ENCODE data around the gene CASQ1.

CASQ1 gene

DNA sequence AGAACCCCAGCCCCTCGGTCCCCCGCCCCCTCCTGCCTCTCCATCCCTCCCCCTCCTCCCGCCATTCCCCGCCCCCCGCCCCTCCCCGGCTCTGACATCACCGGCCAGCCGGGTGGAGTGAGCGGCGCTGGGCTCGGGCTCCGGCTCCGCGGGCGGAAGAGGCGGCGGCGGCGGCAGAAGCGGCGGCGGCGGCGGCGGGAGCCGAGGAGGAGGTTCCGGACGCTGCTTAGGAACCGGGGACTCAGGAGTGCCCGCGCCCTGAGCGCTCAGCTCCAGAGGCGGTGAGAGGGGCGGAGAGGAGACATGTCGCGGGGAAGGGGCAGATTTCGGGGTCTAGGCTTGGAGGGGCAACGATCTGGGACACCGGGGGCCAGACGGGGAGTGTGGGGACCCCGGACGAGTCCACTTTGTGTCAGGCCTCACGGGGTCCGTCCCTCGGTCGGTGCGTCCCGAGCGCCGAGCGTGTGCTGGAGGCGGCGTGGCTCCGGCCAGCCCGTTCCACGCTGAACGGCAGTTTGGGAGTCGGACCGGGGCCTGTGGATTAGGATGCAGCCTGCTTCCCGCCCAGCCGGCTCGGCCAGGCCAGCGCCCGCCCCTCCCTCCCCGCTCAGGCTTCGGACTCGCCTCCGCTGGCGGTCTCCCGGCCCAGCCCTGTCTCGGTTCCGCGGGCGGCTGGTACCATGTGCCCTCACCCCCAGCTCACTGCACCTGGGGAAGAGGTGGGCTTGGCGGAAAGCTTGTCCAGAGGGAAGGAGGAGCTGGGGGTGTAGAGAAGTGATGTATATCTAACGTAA, 15.1 kb downstream of the CASQ1 start, which contains the start of gene PEA15:
Gene PEA15, plus strand, starts transcription at position 143 of the 794 bp plus-strand sequence. CDS start 6,161 bp downstream, outside the sequence.
- DNase-seq = no peak

DNA sequence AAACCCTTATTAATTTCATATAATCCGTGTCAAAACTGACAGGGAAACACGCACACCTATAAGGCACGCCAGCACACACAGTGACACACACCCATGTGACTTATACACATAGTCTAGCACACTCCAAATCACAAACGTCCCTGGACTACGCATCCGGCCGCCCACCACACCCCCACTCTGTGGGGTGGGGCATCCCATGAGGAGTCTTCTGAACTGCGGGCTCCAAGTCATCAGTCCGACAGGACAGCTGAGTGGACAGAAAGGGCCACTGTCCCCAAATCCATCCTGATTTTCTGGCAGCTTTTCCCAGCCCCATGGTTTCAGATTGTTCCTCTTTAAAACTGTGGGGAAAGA, 15.6 kb downstream of the CASQ1 start:
- no peak for DNase-seq

DNA sequence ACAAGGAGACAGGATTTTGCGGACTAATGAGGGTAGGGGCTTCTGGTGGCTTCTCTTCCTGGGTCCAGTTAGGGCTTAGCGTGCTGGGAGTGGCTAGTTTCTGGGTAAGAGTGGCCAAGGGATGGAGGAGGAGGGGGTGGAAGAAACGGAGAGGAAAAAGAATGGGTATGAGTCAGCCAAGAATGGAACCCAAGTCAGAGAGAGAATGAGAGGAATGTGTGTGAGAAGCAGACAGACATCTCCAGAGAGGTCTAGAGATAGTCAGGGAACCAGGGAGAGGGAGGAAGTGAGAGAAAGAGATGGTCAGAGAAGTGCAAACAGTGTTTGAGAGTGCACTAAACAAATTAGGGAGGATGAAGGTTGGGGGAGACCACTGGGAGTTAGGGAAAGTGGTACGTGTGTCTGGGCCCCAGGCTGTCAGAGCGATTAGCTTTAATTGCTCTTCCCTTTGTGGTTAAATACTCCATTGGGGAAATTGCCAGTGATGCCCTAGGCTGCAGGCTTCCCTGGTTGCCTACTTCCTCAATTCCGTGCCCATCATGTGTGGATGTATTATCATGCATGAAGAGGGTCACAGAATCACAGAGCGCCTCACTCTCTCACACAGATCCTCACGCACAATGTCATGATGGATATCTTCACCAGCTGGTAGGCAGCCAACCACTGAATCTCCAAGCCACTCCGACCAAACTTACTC, 16.2 kb downstream of the CASQ1 start:
- DNase-seq = no peak

GRCh38 chr1:160207118-160207650, 16.8 kb downstream of the CASQ1 start:
- DNase-seq = no peak

- DNase-seq = no peak
These were observed 17.6 kb downstream of the CASQ1 start for GRCh38 chr1:160207771-160208556.

- no peak for DNase-seq
These were observed 18.4 kb downstream of the CASQ1 start for GRCh38 chr1:160208557-160209320.

DNA sequence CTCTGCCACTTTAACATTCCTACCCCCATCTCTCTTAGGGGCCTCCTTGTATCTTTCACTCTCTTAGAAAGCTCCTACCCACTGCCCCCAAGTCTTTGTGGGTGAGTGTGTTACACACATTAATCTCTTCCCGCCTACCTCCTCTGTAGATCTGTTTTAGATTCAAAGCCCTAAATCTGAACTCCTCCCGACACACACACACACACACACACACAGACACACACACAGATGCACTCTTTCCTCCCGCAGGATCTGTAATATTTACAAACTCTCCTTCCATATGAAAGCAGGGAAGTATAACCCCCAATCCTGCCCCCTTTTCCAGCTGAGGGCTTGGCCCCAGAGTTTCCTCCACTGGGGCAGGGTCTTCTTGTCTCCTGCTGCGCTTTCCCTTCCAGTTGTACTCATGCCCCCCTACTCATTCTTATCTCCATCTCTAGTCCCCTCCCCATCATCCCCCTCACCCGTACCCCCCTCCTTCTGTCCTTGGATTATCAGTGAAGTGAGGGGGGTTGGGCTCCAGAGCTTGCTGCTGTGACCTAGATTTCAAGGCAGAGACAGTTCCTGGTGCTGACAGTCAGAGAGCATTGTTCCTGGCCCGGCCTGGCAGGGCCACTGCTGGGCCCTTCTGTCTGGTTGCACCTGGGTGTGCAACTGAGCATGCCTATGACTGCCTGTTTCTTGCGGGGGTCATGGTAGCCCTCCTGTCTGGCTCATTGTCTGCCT, 19.1 kb downstream of the CASQ1 start:
- DNase-seq = no peak

DNA sequence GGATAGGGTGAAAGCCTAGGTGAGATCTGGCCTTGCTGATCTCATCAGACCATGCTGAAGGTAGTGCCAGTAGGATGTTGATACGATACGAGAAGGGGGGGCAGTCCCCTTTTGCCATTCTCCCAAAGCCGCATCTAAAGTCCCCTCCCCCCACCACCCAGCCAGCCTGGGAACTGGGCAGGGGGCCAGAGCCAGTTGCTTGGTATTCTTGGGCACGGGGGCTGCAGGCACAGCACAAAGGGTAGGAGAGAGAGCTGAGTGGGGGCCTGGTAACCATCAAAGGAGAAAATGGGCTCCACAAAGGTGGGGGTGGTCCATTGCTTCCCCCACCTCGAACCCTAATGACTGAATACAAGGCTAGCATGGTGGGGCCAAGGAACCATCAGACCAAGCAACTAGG, 20.2 kb downstream of the CASQ1 start:
- no peak for DNase-seq

GRCh38 chr1:160211046-160211790, 20.8 kb downstream of the CASQ1 start:
- DNase-seq = no peak

- DNase-seq = no peak
These were observed 24.2 kb downstream of the CASQ1 start for GRCh38 chr1:160214481-160215140.

DNA sequence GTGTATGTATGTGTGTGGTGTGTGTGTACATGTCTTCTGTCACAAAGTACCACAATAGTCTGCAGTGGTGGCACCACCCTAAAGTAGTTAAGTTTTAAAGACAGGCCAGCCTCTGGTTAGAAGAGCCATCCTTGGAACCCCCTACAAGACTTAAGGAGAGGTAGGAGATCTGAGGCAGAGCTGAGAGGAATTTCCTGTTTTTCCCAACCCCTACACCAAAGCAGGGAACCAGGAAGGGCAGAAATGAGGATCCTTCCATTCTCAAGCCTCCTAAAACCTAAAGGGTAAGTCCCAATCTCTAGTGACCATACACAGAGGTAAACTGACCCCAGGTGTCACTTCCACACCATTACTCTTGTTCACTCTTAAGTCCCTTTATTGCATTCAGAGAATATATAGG, 25.9 kb downstream of the CASQ1 start:
- DNase-seq = no peak

DNA sequence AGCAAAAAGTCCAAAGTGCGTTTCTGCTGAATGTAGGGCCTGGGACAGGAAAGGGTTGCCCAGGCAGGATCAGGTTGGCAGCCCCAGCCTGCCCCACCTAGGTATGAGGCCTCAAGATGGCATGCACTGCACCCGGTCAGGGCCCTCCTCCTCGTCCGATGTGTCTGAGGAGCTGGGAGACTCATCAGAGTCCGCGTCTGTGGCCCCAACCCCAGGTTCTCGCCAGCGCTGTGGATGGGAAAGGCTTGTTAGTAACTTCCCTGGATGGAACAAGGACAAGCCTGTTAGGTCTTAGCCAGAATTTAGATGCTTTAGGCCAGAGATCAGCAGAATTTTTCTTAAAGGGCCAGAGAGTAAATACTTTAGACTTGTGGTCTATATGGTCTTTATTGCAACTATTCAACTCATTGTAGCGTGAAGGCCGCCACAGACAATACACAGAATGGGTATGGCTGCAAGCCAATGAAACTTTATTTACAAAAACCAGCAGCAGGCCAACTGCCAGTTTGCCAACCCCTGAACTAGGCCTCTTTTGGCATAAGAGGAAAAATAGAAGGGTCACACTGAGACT, 27.2 kb downstream of the CASQ1 start:
- no peak for DNase-seq

DNA sequence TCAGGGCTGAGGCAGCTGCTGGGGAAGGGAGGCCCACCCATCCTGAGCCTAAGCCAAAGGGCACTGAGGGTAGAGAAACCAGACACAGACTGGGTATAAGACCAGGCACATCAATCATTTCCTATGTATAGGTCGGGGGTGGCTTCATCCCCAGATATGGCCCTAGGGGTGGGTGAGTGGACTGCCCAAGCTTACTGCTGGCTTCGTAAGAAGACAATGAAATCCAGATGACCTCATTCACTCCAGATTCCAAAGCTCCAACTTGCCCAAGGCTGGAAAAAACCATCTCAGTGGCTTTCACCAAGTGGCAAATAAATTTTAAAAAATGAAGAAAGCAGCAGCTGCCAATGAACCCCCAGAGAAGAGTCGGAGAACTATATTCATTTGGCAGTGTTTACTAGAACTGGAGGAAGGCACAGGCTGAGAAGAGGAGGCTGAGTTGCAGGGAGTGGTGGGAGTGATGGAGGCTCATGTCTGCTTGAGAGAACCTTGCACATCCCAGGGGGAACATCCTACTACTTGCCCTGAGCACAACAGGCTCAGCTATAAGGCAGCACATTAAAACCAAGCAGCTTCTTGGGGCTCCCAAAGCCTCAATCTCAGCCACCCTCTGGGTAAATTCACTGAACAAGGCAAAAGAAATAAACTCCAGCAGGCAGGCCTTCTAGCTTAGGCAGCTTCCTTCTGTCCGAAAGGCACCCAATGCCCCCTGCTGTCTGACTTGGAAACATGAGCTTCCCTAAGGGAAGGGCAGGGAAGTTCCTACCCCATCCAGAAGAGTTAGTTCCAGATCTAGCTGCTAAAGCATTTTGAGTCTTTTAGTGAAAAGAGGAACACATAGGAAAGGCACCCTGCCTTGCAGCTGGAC, 28.9 kb downstream of the CASQ1 start:
- DNase-seq = no peak

- DNase-seq = no peak
These were observed 29.9 kb downstream of the CASQ1 start for GRCh38 chr1:160220301-160220700.

DNA sequence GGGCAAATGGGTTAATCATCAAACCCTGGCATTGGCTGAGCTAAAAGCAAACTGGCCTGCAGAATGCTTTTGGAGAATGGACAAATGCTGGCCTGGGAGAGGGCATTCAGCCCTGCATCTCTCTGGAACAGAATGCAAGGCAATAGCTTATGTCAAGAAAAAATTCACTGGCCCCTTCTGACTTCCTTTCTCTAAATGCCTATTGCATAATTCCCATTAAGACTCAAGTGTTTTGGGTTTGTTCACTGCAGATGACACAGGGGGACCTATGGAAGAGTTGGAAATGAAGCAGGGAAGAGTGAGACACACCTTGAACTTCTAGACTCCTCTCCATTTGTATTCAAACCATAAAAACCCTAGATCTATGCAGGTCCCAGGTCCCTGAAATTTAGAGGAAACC, 30.7 kb downstream of the CASQ1 start:
- DNase-seq = no peak

- no peak for DNase-seq
These were observed 32.2 kb downstream of the CASQ1 start for GRCh38 chr1:160222546-160222945.

DNA sequence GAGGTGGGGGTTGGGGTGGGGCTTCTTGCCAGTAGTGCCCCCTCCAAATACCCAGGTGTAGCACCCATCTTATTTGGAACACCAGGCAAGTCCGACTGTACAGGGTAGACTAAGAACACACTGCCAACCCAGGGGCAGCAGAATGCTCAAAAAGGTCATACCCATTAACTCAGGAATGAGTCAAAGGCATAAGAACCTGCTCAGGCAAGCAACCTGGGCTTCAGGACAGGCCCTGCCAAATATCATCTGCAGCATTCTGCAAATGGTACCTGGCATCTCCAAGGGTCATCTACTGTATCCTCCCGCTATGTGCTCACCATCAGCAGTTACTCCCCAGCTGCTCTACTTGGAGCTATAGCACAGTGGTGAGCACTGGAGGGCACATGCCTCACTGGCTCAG, 34.2 kb downstream of the CASQ1 start:
- no peak for DNase-seq

DNA sequence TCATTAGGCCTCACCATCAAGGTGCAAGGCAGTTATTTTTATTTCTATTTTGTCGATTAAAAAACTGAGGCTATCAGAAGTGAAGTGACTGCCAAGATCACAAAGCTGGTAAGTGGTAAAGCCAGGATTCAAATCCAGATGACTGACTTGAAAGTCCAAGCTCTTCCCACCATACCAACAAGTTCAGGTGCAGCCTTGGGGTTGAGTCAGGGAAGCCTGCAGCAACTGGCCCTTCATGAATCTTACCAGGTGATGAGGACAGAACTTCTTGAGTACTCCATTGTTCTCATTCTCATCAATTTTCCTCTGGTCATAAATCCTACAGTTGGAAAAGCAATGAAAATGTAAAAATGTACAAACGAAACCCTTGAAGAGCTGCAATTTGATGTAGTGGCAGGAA, 35.0 kb downstream of the CASQ1 start:
- DNase-seq = no peak

DNA sequence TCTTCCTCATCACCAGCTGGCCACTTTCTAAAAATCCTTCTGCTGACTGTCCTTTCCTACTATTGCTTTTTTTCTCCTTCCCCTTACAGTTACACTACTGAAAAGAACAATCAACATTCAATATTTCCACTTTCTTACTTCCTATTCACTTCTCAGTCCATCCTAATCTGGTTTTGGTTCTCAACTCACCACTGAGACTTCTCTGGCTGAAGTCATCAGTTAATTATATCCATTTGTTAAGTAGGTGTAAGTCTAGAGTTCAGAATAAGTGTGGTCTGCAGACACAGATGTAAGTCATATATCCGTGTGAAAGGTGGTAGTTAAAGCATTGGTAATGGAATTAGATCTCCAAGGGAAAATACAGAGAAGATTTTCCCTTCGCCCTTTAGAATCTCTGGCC, 36.2 kb downstream of the CASQ1 start:
- no peak for DNase-seq

Data from NCI-H1417 treated with DMSO at 0.1 percent for 48 hours (cell line).